HCT116 (cell line): ENCODE data around the gene AQP6.

Experiments
- CTCF ChIP-seq, 3 experiments: fragments of 200-600 bp in 1 of 3; sonication (generic) in 1 of 3; IDR thresholded peaks in 2 of 3; conservative IDR thresholded peaks in 1 of 3; 2 replicates each; pipeline ENCODE4 v1.5.1; 2012 to 2017; ENCODE audit warnings: low read depth in 2 of 3, low read length in 2 of 3, antibody characterized with exemption in 1 of 3, borderline replicate concordance in 1 of 3, control low read depth in 1 of 3, mild to moderate bottlenecking in 1 of 3, mixed read lengths in 1 of 3, mixed run types in 1 of 3, moderate library complexity in 1 of 3; ENCODE audit not compliant: insufficient read depth in 1 of 3
- MAX ChIP-seq: IDR thresholded peaks from 2 replicates; pipeline ENCODE4 v1.6.1; 2012
- POLR2A ChIP-seq: IDR thresholded peaks from 2 replicates; pipeline ENCODE4 v1.7.0; 2011; ENCODE audit warnings: borderline replicate concordance; ENCODE audit not compliant: insufficient read depth, insufficient read length; ENCODE audit errors: extremely low read depth
- ZBTB33 ChIP-seq: IDR thresholded peaks from 2 replicates; pipeline ENCODE4 v1.6.1; 2011; ENCODE audit warnings: mild to moderate bottlenecking, low read length, moderate library complexity; ENCODE audit not compliant: insufficient replicate concordance; ENCODE audit errors: extremely low read depth
- ZFX ChIP-seq: fragments of 450-650 bp; IDR thresholded peaks from 2 replicates; pipeline ENCODE4 v1.6.1; 2017

GRCh38 chr12:49979791-49980190 is 7.0 kb downstream of the AQP6 start:
- no peak for TF ChIP-seq CTCF (IDR thresholded peaks at IDR 0.05 in 2 of 3, conservative IDR thresholded peaks at IDR 0.05 in 1 of 3; ENCODE audit: borderline replicate concordance in 1 of 3, insufficient read depth in 1 of 3, low read depth in 2 of 3, low read length in 2 of 3)
- no peak for TF ChIP-seq ZBTB33
- no peak for TF ChIP-seq ZFX
- no peak for TF ChIP-seq POLR2A
- no peak for TF ChIP-seq MAX
